ENCODE results near the gene DNASE1L1. TPM values are rescaled to one million over a fixed set of nuclear protein-coding genes. Genes with fewer than 3 reads are reported as not detected.

DNASE1L1 gene
- total RNA-seq, 4 donors from 2014 or later, result 11.1 to 29.3 (median 22.3) TPM

DNA sequence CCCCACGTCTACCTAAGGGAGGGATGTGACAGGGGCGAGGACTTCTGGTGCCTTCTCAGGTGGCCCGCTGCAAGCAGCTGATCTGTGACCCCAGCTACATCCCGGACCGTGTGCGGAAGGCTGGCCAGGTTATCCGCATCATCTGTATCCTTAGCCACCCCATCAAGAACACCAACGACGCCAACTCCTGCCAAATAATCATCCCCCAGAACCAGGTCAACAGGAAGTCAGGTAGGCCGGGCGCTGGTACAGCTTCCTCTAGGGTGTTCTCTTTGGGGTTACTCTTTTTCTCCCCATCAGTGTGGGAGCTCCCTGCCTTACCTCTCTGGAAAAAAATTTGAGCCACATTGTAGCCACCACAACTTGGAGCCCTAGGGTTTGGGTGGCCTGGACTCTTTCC is 32.5 kb upstream of the DNASE1L1 start:
- ATAC-seq, result no peak
- peaks cover 0 to 38% of the 10 kb centered on the region in 2 donors for H3K36me3 ChIP-seq
- TF ChIP-seq POLR2A (IDR thresholded peaks at IDR 0.05) (no peak), POLR2AphosphoS5 (IDR thresholded peaks at IDR 0.05) (no peak), EP300 (IDR thresholded peaks at IDR 0.05) (no peak)
- TF ChIP-seq, protein P1, sequence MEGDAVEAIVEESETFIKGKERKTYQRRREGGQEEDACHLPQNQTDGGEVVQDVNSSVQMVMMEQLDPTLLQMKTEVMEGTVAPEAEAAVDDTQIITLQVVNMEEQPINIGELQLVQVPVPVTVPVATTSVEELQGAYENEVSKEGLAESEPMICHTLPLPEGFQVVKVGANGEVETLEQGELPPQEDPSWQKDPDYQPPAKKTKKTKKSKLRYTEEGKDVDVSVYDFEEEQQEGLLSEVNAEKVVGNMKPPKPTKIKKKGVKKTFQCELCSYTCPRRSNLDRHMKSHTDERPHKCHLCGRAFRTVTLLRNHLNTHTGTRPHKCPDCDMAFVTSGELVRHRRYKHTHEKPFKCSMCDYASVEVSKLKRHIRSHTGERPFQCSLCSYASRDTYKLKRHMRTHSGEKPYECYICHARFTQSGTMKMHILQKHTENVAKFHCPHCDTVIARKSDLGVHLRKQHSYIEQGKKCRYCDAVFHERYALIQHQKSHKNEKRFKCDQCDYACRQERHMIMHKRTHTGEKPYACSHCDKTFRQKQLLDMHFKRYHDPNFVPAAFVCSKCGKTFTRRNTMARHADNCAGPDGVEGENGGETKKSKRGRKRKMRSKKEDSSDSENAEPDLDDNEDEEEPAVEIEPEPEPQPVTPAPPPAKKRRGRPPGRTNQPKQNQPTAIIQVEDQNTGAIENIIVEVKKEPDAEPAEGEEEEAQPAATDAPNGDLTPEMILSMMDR (IDR thresholded peaks at IDR 0.05), result no peak
- no CpG with 5 or more reads among the region's 11 CpGs for WGBS, 2 donors (ENCODE audit: low coverage in 1 of 2)
- no peak overlapping the region for H3K4me3 ChIP-seq
- no peaks in the 10 kb centered on the region for H3K27me3 ChIP-seq
- H3K9me3 ChIP-seq, result no peaks in the 10 kb centered on the region
- H3K27ac ChIP-seq, result no peak overlapping the region
- peaks cover 0 to 59% (median 0%) of the 10 kb centered on the region in 3 donors for H3K4me1 ChIP-seq

DNA sequence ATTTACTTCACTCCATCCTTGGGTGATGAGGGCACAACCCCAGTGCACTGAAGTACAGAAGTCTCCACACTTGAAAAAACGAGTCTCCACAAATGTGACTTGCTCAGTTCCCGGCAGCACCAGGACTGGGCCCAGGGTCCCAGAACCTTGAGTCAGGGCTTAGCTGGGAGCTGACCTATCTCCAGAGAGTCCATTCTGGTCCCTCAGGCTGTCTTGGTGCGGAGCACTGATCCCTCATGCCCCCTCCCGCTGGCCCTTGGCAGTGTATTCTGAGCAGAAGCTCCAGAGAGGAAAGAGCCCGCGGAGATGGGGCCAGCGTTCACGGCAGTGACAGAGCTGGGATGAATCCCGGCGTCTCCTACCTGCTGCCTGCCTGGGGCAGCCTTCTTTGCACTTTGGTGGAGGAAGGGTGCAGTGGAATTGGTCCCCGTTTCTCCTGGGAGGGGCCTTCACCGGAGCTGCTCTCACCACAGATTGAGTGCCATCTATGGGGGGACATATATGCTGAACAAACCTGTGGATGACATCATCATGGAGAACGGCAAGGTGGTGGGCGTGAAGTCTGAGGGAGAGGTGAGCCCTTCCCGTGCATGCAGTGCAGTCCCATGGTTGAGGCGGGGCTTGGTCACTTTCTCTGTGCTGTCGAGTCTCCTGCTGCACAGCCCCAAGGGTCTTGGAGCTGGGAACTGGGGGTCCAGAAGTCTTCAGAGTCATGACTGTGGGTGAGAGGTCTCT is 31.7 kb upstream of the DNASE1L1 start:
- WGBS, 2 donors (ENCODE audit: low coverage in 1 of 2), result 26% methylated on average over 3 of the region's 17 CpGs; no CpG with 5 or more reads in 1 of the 2 donors
- no peaks in the 10 kb centered on the region for H3K9me3 ChIP-seq
- no peak for ATAC-seq
- H3K27me3 ChIP-seq, result no peaks in the 10 kb centered on the region
- H3K27ac ChIP-seq, result no peak overlapping the region
- H3K4me3 ChIP-seq, result no peak overlapping the region
- peaks cover 0 to 61% (median 0%) of the 10 kb centered on the region in 3 donors for H3K4me1 ChIP-seq
- H3K36me3 ChIP-seq, result peaks cover 0 to 36% of the 10 kb centered on the region in 2 donors
- TF ChIP-seq POLR2A (IDR thresholded peaks at IDR 0.05) (no peak), EP300 (IDR thresholded peaks at IDR 0.05) (no peak), POLR2AphosphoS5 (IDR thresholded peaks at IDR 0.05) (no peak)
- TF ChIP-seq, protein P1 (IDR thresholded peaks at IDR 0.05), result no peak

DNA sequence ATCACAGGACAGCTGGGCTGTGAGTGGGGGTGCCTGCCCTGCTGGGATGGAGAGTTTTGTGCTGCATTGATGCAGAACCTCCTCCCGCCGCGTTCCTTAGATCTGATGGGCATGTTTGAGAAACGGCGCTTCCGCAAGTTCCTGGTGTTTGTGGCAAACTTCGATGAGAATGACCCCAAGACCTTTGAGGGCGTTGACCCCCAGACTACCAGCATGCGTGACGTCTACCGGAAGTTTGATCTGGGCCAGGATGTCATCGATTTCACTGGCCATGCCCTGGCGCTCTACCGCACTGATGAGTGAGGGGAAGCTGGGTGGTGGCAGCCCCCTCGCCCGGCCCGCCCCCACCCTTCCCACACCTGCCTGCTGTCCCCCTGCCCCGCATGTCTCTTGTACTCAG is 30.8 kb upstream of the DNASE1L1 start:
- Histone ChIP-seq H3K27me3 (no peaks in the 10 kb centered on the region), H3K4me1 (peaks cover 0 to 52% (median 0%) of the 10 kb centered on the region in 3 donors), H3K9me3 (no peaks in the 10 kb centered on the region), H3K4me3 (no peak overlapping the region), H3K27ac (no peak overlapping the region), H3K36me3 (peaks cover 0 to 46% of the 10 kb centered on the region in 2 donors)
- no CpG with 5 or more reads among the region's 18 CpGs for WGBS, 2 donors (ENCODE audit: low coverage in 1 of 2)
- TF ChIP-seq, protein P1 (IDR thresholded peaks at IDR 0.05), result no peak
- TF ChIP-seq EP300 (IDR thresholded peaks at IDR 0.05), result no peak
- no peak for TF ChIP-seq POLR2A (IDR thresholded peaks at IDR 0.05)
- TF ChIP-seq POLR2AphosphoS5 (IDR thresholded peaks at IDR 0.05), result no peak
- no peak for ATAC-seq

DNA sequence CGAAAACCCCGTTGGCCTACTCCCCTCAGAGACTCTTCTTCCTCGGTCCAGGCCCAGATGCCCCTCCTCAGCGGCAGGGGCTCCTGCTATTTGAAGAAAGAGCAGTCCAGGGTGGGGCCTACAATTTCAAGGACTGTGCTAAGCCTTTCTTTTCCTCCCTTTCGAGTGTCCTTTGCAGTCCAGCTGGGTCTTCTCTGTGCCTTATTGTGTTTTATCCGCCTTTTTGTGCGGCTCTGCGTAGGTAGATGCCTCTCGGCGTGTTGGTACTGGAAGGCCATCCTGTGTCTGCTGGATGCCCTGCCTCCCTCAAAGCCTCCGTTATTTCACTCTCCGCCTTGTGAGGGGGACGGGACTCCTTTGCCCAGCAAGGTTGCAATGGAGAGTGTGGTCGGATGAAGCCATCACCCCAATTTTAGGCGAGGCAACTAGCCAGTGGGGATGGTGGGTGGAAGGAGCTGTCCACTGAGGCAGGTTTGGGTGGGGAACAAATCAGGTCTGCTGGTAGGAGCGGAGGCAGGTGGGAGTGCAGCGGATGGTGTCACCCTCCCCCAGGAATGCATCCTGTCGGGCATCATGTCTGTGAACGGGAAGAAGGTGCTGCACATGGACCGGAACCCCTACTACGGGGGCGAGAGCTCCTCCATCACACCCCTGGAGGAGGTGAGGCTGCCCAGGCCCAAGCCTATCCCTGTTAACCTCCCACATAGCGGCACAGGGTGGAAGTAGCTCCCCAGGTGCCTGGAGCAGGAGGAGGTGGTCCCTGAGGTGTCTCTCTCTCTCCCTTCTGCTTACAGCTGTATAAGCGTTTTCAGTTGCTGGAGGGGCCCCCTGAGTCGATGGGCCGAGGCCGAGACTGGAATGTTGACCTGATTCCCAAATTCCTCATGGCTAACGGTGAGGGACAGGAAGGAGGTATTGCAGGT is 29.2 kb upstream of the DNASE1L1 start:
- ATAC-seq, result no peak
- Histone ChIP-seq H3K4me3 (peak overlapping the region; percentile 79 to 83), H3K27me3 (no peaks in the 10 kb centered on the region), H3K27ac (peak overlapping the region; percentile 90 to 96 (median 93)), H3K9me3 (no peaks in the 10 kb centered on the region), H3K36me3 (peaks cover 0 to 62% of the 10 kb centered on the region in 2 donors), H3K4me1 (peaks cover 0 to 43% (median 0%) of the 10 kb centered on the region in 3 donors)
- WGBS, 2 donors (ENCODE audit: low coverage in 1 of 2), result 0 to 25% methylated on average over 1 to 7 of the region's 28 CpGs
- TF ChIP-seq POLR2AphosphoS5 (IDR thresholded peaks at IDR 0.05), result no peak

DNA sequence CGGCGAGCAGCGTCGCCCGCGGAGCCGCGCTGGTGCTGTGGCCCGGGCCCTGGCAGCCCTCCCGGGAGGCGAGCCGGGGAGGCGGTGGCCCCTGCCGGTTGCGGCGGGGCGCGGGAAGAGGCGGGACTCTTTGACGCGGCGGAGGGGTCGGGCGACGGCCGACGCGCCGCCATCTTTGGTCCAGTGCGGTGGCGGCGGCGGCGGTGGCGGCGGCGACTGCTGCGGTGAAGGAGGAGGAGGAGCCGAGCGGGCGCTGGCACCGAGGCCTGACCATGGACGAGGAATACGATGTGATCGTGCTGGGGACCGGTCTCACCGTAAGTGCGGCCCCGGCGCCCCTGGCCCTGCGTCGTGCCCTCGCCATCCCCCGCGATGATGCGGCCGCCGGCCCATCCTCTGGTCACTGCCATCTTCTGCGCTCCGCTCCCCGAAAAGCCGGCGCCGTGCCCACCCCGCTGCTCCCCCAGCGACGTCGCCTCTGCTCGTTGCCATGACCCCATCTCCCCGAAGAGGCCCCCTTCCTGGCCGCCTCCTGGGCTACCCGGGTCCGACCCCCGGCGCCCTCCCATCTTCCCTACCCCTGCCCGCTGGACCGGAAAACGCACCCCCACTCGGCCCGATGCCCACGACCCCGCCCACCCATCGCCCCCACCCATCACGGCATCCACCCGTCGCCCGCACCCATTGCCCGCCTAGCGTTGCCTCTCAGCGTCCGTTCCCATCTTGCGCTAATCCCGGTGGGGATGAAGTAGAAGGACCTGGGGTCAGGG is 28.1 kb upstream of the DNASE1L1 start, which contains the start of gene GDI1:
GDI1 (plus strand) TSS at position 172 of the 770 bp plus-strand sequence; CDS start at position 273, 101 bp downstream.
- Histone ChIP-seq H3K36me3 (peaks cover 0 to 65% of the 10 kb centered on the region in 2 donors), H3K4me3 (peak within 1 kb of the TSS; percentile 79 to 83)
- WGBS, 2 donors (ENCODE audit: low coverage in 1 of 2), result no CpG with 5 or more reads among the region's 93 CpGs

More for the DNA sequence above, 28.1 kb upstream of the DNASE1L1 start, which contains the start of gene GDI1:
- peak within 1 kb of the TSS; percentile 90 to 96 (median 93) for H3K27ac ChIP-seq
- H3K9me3 ChIP-seq, result no peaks in the 10 kb centered on the region
- no peaks in the 10 kb centered on the region for H3K27me3 ChIP-seq
- ATAC-seq, result peak; percentile 74
- H3K4me1 ChIP-seq, result peaks cover 0 to 39% (median 0%) of the 10 kb centered on the region in 3 donors
- TF ChIP-seq POLR2AphosphoS5 (IDR thresholded peaks at IDR 0.05) (peak; percentile 56), POLR2A (IDR thresholded peaks at IDR 0.05) (peak; percentile 30 to 61), EP300 (IDR thresholded peaks at IDR 0.05) (no peak)
- TF ChIP-seq, protein P1 (IDR thresholded peaks at IDR 0.05), result no peak
